ENCODE measurements around the gene SLC35F3. TPM values are rescaled to one million over a fixed set of nuclear protein-coding genes. Genes with fewer than 3 reads are reported as not detected.

Gene SLC35F3
- total and polyA plus RNA-seq, 12 donors = 0.12 to 3.2 (median 0.46) TPM

DNA sequence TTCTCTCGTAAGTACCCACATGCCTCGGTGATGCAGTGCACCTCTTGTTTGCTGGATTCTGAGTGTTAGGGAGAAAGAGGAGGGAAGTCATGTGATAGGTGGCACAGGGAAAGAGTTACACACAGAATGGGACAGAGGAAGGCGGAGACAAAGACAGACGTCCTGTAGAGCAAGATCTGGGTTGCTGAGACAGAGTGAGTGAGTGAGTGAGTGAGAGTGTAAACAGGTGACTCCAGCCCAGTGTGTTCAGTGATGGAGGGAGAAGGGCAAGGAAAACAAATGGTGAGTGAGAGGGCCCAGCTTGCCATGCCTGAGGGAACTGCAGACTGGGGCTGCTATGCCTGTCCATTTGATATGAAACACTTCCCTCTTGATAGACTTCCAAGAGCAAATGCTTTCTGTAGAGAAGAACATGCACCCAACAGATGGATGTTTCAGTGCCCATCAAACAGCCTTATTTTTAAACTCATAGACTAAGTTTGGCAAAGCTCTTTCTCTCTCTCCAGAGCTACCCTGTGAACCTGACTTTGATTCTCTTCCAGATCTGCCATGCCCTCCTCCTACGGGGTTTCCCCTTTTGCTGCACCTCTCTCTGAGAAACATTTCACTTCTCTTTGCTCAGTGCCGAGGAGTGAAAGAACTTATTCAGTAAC lies 258.9 kb downstream of the SLC35F3 start:
- Histone ChIP-seq H3K4me1 (replicated peaks in 1 of 2) (no peaks in the 10 kb centered on the region), H3K36me3 (replicated peaks in 1 of 2) (no peaks in the 10 kb centered on the region), H3K27me3 (no peaks in the 10 kb centered on the region), H3K4me3 (no peak overlapping the region), H3K9me3 (replicated peaks in 1 of 3) (no peaks in the 10 kb centered on the region), H3K27ac (no peak overlapping the region)
- WGBS, 4 donors = 58 to 70% (median 64%) methylated on average over 6 of the region's 6 CpGs
- intact Hi-C loops (cut with DNase I) = loop anchor here in 1 of 2 donors (5.0 kb wide), 1 partner anchor 154 kb away; no protein-coding TSS in a partner anchor
- no peak for TF ChIP-seq POLR2A (IDR thresholded peaks at IDR 0.05)
- TF ChIP-seq, protein P1, sequence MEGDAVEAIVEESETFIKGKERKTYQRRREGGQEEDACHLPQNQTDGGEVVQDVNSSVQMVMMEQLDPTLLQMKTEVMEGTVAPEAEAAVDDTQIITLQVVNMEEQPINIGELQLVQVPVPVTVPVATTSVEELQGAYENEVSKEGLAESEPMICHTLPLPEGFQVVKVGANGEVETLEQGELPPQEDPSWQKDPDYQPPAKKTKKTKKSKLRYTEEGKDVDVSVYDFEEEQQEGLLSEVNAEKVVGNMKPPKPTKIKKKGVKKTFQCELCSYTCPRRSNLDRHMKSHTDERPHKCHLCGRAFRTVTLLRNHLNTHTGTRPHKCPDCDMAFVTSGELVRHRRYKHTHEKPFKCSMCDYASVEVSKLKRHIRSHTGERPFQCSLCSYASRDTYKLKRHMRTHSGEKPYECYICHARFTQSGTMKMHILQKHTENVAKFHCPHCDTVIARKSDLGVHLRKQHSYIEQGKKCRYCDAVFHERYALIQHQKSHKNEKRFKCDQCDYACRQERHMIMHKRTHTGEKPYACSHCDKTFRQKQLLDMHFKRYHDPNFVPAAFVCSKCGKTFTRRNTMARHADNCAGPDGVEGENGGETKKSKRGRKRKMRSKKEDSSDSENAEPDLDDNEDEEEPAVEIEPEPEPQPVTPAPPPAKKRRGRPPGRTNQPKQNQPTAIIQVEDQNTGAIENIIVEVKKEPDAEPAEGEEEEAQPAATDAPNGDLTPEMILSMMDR (IDR thresholded peaks at IDR 0.05) = no peak
- no peak for DNase-seq

DNA sequence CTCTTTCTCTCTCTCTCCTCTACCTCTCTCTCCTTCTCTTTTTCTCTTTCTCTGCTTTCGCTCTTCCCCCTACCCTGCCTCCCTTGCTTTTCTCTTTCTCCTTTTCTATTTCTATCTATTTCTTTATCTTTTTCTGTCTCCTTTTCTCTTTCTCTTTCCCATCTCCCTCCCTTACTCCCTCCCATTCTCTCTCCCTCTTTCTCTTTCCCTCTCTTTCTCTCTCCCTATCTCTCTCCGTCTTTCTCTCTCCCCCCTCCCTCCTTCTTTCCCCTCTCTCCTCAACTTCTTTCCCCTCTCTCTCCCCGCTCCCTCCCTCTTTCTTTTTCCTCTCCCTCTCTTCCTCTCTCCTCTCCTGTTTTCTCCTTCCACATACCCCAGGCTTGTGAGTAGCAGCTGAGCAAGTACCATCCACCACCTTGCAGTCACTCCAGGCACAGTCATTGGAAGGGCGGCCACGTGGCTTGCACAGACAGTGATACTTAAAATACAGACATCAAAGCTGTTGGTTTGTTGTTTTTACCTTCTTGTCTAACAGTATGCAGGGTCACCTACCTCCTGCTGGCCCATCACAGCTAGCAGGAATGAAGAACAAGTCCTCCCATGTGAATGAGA lies 259.7 kb downstream of the SLC35F3 start:
- Histone ChIP-seq H3K9me3 (replicated peaks in 1 of 3) (no peaks in the 10 kb centered on the region), H3K4me1 (replicated peaks in 1 of 2) (no peaks in the 10 kb centered on the region), H3K36me3 (replicated peaks in 1 of 2) (no peaks in the 10 kb centered on the region), H3K27ac (no peak overlapping the region), H3K4me3 (no peak overlapping the region), H3K27me3 (no peaks in the 10 kb centered on the region)
- TF ChIP-seq, protein P1 (IDR thresholded peaks at IDR 0.05) = no peak
- TF ChIP-seq POLR2A (IDR thresholded peaks at IDR 0.05) = no peak
- WGBS, 4 donors = 56 to 72% (median 64%) methylated on average over 5 of the region's 5 CpGs
- intact Hi-C loops (cut with DNase I) = loop anchor here in 1 of 2 donors (5.0 kb wide), 1 partner anchor 153 kb away; no protein-coding TSS in a partner anchor
- DNase-seq = no peak

DNA sequence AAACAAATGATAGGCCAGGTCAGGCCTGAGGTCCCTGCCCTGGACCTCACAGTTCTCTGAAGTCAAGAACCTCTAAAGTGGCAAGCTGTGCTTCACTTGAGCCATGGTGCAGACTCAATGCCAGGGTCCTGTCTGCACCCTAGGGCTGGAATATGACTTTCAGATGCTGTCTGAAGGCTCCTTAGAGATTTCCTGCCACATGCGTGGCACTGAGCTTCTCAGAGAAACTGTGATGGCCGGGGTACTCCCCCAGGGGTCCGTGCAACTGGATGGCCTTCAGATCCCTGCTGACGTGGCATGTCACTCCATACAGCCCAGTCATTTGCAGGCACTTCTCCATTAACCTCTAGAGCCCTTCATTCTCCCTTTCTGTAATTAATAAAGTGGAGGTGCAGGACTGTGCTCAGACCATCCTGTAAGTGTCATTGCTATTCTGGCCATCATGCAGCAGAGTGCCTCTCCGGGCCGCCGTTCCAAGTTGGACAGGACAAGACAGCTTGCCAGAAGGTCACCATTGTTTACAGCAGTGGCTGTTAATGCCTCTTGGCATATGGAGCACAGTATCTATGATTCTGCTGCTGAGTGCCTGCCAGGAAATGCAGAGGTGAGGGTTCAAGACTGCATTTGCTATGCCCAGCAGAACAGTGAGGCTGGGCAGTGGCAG lies 263.7 kb downstream of the SLC35F3 start:
- 57 to 75% (median 71%) methylated on average over 4 to 7 of the region's 7 CpGs for WGBS, 4 donors
- no peaks in the 10 kb centered on the region for H3K27me3 ChIP-seq
- TF ChIP-seq POLR2A (IDR thresholded peaks at IDR 0.05) = no peak
- TF ChIP-seq, protein P1 (IDR thresholded peaks at IDR 0.05) = no peak

DNA sequence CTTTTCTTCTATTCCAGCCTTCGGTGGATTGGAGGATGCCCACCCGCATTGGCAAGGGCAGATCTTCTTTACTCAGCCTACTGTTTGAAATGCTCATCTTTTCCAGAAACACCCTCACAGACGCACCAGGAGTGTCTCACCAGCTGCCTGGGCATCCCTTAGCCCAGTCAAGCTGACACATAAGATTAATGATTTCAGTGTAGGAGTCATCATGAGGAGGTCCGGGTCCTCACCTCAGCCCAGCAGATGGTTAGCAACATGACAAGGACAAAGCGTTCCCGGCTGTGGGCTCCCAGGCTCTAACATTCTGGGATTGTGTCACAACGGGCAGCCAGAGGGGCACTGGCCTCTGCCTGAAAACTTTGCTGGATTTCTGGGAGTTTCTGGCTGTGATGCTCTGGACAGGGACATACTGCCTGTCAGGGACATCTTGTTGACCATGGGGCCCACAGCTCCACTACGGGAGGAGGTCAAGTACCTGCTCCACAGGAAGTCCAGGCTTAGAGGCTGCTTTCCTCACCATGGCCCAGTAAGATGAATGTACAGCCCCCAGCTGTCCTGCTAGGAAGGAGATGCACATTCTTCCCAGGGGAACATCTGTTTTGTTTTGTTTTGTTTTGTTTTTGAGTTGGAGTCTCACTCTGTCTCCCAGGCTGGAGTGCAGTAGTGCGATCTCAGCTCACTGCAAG lies 264.8 kb downstream of the SLC35F3 start:
- no peak for DNase-seq
- no peak overlapping the region for H3K27ac ChIP-seq
- TF ChIP-seq, protein P1 (IDR thresholded peaks at IDR 0.05) = no peak
- TF ChIP-seq POLR2A (IDR thresholded peaks at IDR 0.05) = no peak
- WGBS, 4 donors = 74 to 88% (median 85%) methylated on average over 6 to 9 of the region's 9 CpGs
- no peaks in the 10 kb centered on the region for H3K4me1 ChIP-seq (replicated peaks in 1 of 2)
- intact Hi-C loops (cut with DNase I) = no loop called here
- no peak overlapping the region for H3K4me3 ChIP-seq
- H3K9me3 ChIP-seq (replicated peaks in 1 of 3) = no peaks in the 10 kb centered on the region
- H3K36me3 ChIP-seq (replicated peaks in 1 of 2) = no peaks in the 10 kb centered on the region
- H3K27me3 ChIP-seq = no peaks in the 10 kb centered on the region

More for the DNA sequence above, 263.7 kb downstream of the SLC35F3 start:
- intact Hi-C loops (cut with DNase I) = no loop called here
- H3K9me3 ChIP-seq (replicated peaks in 1 of 3) = no peaks in the 10 kb centered on the region
- no peaks in the 10 kb centered on the region for H3K36me3 ChIP-seq (replicated peaks in 1 of 2)
- H3K4me1 ChIP-seq (replicated peaks in 1 of 2) = no peaks in the 10 kb centered on the region
- no peak for DNase-seq
- no peak overlapping the region for H3K4me3 ChIP-seq
- no peak overlapping the region for H3K27ac ChIP-seq

Measured in adrenal gland (tissue), 12 donors.